ENCODE measurements around the gene HECTD4.
"Not testable (repeated sequence)": the region's sequence is repeated elsewhere in the genome, so short reads cannot be mapped to it uniquely, and the experiment has no call there.

Gene HECTD4

GRCh38 chr12:112256780-112257179, 125.5 kb downstream of the HECTD4 start:
- no peak for DNase-seq

GRCh38 chr12:112252184-112252583, 130.0 kb downstream of the HECTD4 start:
- no peak for DNase-seq

- DNase-seq, result not testable (repeated sequence)
Observed at GRCh38 chr12:112244902-112245301, 137.3 kb downstream of the HECTD4 start.

GRCh38 chr12:112243255-112244110, 138.7 kb downstream of the HECTD4 start:
- DNase-seq, result no peak

GRCh38 chr12:112241176-112241575, 141.1 kb downstream of the HECTD4 start:
- DNase-seq, result no peak

- no peak for DNase-seq
Observed at GRCh38 chr12:112239881-112240280, 142.3 kb downstream of the HECTD4 start.

GRCh38 chr12:112239020-112239419, 143.2 kb downstream of the HECTD4 start:
- DNase-seq, result no peak

GRCh38 chr12:112238441-112238840, 143.8 kb downstream of the HECTD4 start:
- DNase-seq, result no peak

- DNase-seq, result no peak
Observed at GRCh38 chr12:112236786-112237185, 145.4 kb downstream of the HECTD4 start.

GRCh38 chr12:112236386-112236785, 145.8 kb downstream of the HECTD4 start:
- no peak for DNase-seq

GRCh38 chr12:112234303-112234702, 147.9 kb downstream of the HECTD4 start:
- no peak for DNase-seq

- DNase-seq, result no peak
Observed at GRCh38 chr12:112233242-112233641, 149.0 kb downstream of the HECTD4 start.

GRCh38 chr12:112230136-112230535, 152.1 kb downstream of the HECTD4 start:
- no peak for DNase-seq

- no peak for DNase-seq
Observed at GRCh38 chr12:112226768-112227167, 155.5 kb downstream of the HECTD4 start.

- not testable (repeated sequence) for DNase-seq
Observed at GRCh38 chr12:112220628-112221027, 161.6 kb downstream of the HECTD4 start.

GRCh38 chr12:112219195-112219594, 163.0 kb downstream of the HECTD4 start:
- DNase-seq, result no peak

- no peak for DNase-seq
Observed at GRCh38 chr12:112218150-112218549, 164.1 kb downstream of the HECTD4 start.

- DNase-seq, result no peak
Observed at GRCh38 chr12:112217647-112218046, 164.6 kb downstream of the HECTD4 start.

GRCh38 chr12:112216223-112216622, 166.0 kb downstream of the HECTD4 start:
- DNase-seq, result no peak

- no peak for DNase-seq
Observed at GRCh38 chr12:112214064-112214463, 168.2 kb downstream of the HECTD4 start.

GRCh38 chr12:112208301-112208910, 173.8 kb downstream of the HECTD4 start:
- DNase-seq, result no peak

- DNase-seq, result no peak
Observed at GRCh38 chr12:112207397-112207924, 174.8 kb downstream of the HECTD4 start.

- DNase-seq, result no peak
Observed at GRCh38 chr12:112206944-112207343, 175.3 kb downstream of the HECTD4 start.

GRCh38 chr12:112199136-112199535, 183.1 kb downstream of the HECTD4 start:
- no peak for DNase-seq

All from effector CD8-positive, alpha-beta T cell (primary cell).